HG03354 (cell line): Measurements from ENCODE around the gene ZNF598.
A peak's percentile ranks its signal among the peaks of the same experiment; 100 is the strongest.

Experiments used
- ATAC-seq: cut with Tn5 transposase; IDR thresholded peaks from one replicate; pipeline ENCODE4 v1.9.1; 2021; ENCODE audit warnings: mild to moderate bottlenecking; ENCODE audit not compliant: unreplicated experiment, poor library complexity, severe bottlenecking

Gene ZNF598

GRCh38 chr16:1980030-1980769 is 29.4 kb downstream of the ZNF598 start:
- no peak for ATAC-seq

- ATAC-seq: no peak
These were observed 30.2 kb downstream of the ZNF598 start for GRCh38 chr16:1979271-1980029.

DNA sequence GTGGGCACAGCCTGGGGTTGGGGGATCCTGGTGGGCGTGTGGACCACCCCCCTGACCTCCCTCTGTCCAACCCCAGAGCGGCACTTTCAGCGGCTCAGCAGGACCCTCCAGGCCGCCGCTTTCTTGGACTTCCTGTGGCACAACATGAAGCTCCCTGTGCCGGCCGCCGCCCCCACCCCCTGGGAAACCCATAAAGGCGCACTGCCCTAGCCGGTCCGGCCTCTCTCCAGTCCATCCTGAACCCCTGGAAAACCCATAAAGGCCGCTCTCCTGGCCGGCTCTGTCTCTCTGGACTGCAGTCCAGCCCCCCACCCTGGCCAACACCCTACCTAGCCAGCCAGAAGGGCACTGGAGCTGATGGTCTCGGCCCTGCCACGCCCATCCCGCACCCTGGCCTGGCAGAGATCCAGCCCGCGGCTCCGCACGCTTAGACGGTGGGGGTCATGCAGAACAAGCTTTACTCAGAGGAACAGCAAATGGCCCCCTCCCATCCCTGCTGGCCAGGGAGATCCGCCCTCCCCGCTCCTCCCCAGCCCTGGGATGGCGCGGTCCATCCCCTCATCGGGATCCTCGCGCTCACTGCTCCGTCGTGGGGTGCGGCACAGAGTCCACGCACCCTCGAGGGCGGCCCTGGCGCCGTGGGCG is 31.0 kb downstream of the ZNF598 start:
- ATAC-seq: no peak

GRCh38 chr16:1977875-1978268 is 31.7 kb downstream of the ZNF598 start:
- no peak for ATAC-seq

DNA sequence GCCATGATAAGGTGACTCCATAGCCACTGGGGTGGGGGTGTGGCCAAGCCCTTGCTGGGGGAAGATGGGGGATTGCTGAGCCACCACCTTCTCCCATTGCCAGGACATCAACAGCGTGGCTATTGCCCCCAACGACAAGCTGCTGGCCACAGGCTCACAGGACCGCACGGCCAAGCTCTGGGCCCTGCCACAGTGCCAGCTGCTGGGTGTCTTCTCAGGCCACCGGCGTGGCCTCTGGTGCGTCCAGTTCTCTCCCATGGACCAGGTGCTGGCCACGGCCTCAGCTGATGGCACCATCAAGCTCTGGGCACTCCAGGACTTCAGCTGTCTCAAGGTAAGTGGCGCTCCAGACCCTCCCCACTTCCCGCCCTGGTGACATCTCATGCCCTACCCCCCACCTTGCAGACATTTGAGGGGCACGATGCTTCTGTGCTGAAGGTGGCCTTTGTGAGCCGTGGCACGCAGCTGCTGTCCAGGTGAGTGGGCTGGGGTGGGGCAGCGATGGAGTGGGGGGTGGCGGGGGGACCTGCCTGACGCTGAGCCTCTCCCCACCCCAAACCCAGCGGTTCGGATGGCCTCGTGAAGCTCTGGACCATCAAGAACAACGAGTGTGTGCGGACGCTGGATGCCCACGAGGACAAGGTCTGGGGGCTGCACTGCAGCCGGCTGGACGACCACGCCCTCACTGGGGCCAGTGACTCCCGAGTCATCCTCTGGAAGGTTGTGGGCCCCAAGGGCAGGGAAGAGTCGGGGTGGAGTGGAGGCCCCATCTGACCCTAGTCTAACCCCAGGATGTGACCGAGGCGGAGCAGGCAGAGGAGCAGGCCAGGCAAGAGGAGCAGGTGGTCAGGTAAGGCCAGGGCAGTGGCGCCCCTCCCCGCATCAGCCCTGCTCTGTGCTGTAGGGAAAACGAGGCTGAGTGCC is 32.4 kb downstream of the ZNF598 start:
- no peak for ATAC-seq

DNA sequence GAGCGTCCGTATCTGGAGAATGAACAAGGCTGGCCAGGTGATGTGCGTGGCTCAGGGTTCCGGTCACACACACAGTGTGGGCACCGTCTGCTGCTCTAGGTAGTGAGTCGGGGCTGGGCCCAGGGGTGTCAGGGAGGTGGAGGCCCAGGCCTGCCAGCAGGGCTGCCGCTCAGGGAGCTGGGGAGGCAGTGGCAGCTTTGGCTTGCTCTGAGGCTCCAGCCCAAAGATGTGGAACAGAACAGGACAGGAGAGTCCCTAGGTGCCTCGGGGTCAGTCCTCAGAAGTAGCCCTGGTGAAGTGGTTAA is 33.5 kb downstream of the ZNF598 start:
- ATAC-seq: no peak

DNA sequence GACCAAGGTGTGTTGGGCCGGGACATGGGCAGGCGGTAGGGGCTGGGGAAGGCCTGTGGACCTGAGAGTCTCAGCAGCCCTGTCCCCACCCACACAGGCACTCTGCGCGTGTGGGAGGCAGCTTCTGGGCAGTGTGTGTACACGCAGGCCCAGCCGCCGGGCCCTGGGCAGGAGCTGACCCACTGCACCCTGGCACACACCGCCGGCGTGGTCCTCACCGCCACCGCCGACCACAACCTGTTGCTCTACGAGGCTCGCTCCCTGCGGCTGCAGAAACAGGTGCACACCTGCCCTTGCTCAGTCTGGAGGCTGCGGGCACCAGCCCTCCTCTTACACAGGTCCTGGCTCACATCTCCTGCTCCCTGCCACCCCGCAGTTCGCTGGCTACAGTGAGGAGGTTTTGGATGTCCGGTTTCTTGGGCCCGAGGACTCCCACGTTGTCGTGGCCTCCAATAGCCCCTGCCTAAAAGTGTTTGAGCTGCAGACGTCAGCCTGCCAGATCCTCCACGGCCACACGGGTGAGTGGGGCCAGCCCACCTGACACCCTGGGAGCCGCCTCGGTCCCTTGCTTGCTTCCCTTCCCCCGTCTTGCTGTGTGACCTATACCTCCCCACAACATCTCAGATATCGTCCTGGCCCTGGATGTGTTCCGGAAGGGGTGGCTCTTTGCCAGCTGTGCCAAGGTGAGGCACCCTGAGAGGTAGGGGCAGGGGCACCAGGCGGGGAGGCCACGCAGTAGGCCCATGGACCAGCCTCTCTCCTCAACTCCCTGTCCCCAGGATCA is 34.0 kb downstream of the ZNF598 start:
- no peak for ATAC-seq

- ATAC-seq: no peak
These were observed 35.2 kb downstream of the ZNF598 start for GRCh38 chr16:1974157-1975070.

GRCh38 chr16:1973461-1974156 is 36.0 kb downstream of the ZNF598 start:
- no peak for ATAC-seq

- peak; percentile 17 for ATAC-seq
These were observed 37.1 kb downstream of the ZNF598 start for GRCh38 chr16:1972490-1972877.

GRCh38 chr16:1971796-1972489 is 37.7 kb downstream of the ZNF598 start, which contains the start of gene TBL3:
TSS of gene TBL3 (plus strand) at chr16:1972053. CDS start at chr16:1972165, 112 bp downstream.
- ATAC-seq: peak; percentile 82

DNA sequence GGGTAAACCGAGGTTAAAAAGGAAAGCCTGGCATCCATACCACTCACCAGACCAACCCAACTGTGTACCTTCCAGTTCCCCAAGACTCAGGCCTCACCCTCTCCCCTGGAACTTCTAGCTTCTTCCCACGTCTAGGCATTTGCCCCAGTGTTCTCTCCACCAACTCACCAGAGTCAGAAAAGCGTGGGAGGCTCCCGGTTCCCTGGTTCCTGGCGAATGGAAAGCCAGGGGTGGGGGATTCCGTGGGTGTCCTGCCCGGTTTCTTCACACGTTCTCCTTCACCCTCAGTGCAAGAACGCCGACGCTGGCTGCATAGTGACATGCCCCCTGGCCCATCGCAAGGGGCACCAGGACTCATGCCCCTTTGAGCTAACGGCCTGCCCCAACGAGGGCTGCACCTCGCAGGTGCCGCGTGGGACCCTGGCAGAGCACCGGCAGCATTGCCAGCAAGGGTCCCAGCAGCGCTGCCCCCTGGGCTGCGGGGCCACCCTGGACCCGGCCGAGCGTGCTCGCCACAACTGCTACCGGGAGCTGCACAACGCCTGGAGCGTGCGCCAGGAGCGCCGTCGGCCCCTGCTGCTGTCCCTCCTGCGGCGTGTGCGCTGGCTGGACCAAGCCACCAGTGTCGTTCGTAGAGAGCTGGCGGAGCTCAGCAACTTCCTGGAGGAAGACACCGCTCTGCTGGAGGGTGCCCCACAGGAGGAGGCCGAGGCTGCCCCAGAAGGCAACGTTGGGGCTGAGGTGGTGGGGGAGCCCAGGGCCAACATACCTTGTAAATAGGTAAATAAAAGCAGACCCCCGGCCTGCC is 41.3 kb downstream of the ZNF598 start:
- ATAC-seq: no peak

GRCh38 chr16:1966460-1966859 is 43.2 kb downstream of the ZNF598 start, which contains the start of gene RNF151:
TSS of gene RNF151 (plus strand) at chr16:1966856. CDS start at chr16:1966882, 26 bp downstream.
- ATAC-seq: no peak

DNA sequence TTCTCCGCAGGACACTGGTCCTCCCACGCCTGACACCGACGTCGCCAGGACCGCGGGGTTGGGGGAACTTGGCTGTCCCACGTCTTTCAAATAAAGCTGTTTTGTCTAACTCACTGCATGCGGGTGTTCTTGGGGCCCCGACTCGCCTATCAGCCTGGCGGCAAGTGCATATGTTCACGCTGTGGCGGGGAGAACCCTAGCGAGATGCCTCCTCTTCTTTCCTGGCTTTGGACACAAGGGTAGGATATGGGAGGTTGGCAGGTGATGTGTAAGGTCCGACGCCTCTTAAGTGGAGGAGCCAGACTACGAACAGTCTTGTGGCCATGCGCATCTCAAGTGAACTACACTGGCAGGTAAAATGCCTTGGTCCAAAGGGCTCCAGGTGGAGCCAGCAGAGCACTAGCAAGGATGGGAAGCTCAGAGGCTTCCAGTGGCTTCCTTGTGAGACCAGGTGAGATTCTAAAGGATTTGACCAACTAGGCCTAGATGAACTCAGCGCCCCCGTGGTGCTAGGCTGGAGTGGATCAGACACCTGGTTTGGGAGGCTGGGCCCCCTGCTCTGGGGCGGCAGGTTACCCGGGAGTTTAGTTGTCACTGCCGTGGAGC is 44.1 kb downstream of the ZNF598 start:
- ATAC-seq: no peak

DNA sequence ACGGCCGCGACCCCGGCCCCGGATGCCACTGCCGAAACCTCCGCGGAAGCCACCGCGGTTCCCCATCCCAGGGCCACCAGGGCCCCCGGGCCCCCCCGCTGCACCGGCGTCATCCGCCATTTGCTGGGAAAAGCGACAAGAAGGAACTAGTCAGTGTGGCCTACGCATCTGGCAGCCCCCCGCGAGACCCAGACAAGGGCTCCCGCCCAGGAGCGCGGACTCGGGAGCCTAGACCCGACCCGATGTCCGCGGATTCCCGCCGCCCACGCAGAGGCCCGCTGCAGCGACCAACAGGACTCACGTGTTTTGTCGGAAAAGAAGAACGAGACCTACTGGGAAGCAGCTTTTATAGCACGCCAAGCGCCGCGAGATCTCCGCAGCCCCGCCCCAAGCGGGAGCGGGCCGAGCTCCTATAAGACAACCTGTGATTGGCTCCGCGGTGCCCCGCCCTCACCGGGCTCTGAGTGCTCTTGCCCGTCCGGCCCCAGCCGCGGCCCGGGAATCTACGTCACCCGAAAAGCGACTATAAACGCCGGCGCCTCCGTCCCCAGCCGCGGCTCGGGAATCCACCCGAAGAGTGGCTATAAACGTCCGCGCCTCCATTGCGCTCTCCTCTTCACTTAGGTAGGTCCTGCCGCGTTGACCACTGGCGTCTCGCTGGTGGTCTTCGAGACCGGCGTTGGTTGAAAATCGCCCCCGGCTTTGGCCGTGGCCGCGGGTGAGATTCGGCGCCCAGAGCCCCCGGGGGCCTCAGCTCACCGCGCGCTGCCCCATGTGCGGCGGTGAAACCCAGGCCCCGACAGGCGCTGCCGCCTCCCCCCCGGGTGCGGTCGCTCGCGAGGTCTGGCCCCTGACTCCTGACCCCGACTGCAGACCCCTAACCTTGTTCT is 44.9 kb downstream of the ZNF598 start, which contains the start of gene RPS2:
TSS of gene RPS2 (minus strand) at position 321 of the 890 bp plus-strand sequence. CDS start at position 120, 201 bp downstream.
- peak; percentile 89 for ATAC-seq
